ENCODE measurements around the gene KLC1.
"Not testable (repeated sequence)": the region's sequence is repeated elsewhere in the genome, so short reads cannot be mapped to it uniquely, and the experiment has no call there.

The KLC1 gene

GRCh38 chr14:103628684-103629502 lies at the start of gene KLC1:
Gene KLC1 (plus strand): TSS chr14:103629211. CDS start chr14:103654565, 25,354 bp downstream.
- peak; percentile 66 to 81 (median 78) for DNase-seq (ENCODE audit: low read depth in 3 of 3)

- DNase-seq (ENCODE audit: low read depth in 3 of 3) = no peak
Measured at GRCh38 chr14:103581206-103581605, 47.8 kb upstream of the KLC1 start.

GRCh38 chr14:103581954-103582703 lies 46.9 kb upstream of the KLC1 start:
- no peak for DNase-seq (ENCODE audit: low read depth in 3 of 3)

- DNase-seq (ENCODE audit: low read depth in 3 of 3) = no peak
Measured at GRCh38 chr14:103584326-103584915, 44.6 kb upstream of the KLC1 start.

GRCh38 chr14:103593577-103593976 lies 35.4 kb upstream of the KLC1 start:
- DNase-seq (ENCODE audit: low read depth in 3 of 3) = no peak

- no peak for DNase-seq (ENCODE audit: low read depth in 3 of 3)
Measured at GRCh38 chr14:103594265-103594664, 34.7 kb upstream of the KLC1 start.

- DNase-seq (ENCODE audit: low read depth in 3 of 3) = peak in 1 of 3 experiments; percentile 8
Measured at GRCh38 chr14:103597623-103598377, 31.2 kb upstream of the KLC1 start.

GRCh38 chr14:103600503-103600902 lies 28.5 kb upstream of the KLC1 start:
- DNase-seq (ENCODE audit: low read depth in 3 of 3) = no peak

- DNase-seq (ENCODE audit: low read depth in 3 of 3) = no peak
Measured at GRCh38 chr14:103604620-103605019, 24.4 kb upstream of the KLC1 start.

- DNase-seq (ENCODE audit: low read depth in 3 of 3) = peak in 1 of 3 experiments; percentile 61
Measured at GRCh38 chr14:103606963-103607668, 21.9 kb upstream of the KLC1 start.

GRCh38 chr14:103607822-103608221 lies 21.2 kb upstream of the KLC1 start:
- DNase-seq (ENCODE audit: low read depth in 3 of 3) = no peak

GRCh38 chr14:103609081-103609480 lies 19.9 kb upstream of the KLC1 start:
- DNase-seq (ENCODE audit: low read depth in 3 of 3) = not testable (repeated sequence)

GRCh38 chr14:103611215-103611614 lies 17.8 kb upstream of the KLC1 start:
- DNase-seq (ENCODE audit: low read depth in 3 of 3) = no peak

GRCh38 chr14:103613517-103613916 lies 15.5 kb upstream of the KLC1 start:
- DNase-seq (ENCODE audit: low read depth in 3 of 3) = no peak

- no peak for DNase-seq (ENCODE audit: low read depth in 3 of 3)
Measured at GRCh38 chr14:103616635-103617300, 12.2 kb upstream of the KLC1 start.

GRCh38 chr14:103619057-103619456 lies 10.0 kb upstream of the KLC1 start:
- no peak for DNase-seq (ENCODE audit: low read depth in 3 of 3)

- no peak for DNase-seq (ENCODE audit: low read depth in 3 of 3)
Measured at GRCh38 chr14:103621860-103622259, 7.2 kb upstream of the KLC1 start.

- no peak for DNase-seq (ENCODE audit: low read depth in 3 of 3)
Measured at GRCh38 chr14:103623308-103623707, 5.7 kb upstream of the KLC1 start.

GRCh38 chr14:103623883-103624482 lies 5.0 kb upstream of the KLC1 start:
- no peak for DNase-seq (ENCODE audit: low read depth in 3 of 3)

GRCh38 chr14:103624860-103625259 lies 4.2 kb upstream of the KLC1 start:
- DNase-seq (ENCODE audit: low read depth in 3 of 3) = peak in 1 of 3 experiments; percentile 12
